Neural cell (in vitro differentiated cells): ENCODE results near the gene CDH16.

Source experiments
- CTCF ChIP-seq: fragments of 450-650 bp; IDR thresholded peaks from 2 replicates; pipeline ENCODE4 v1.5.1; 2014; ENCODE audit warnings: antibody characterized with exemption, mild to moderate bottlenecking, moderate library complexity; ENCODE audit not compliant: poor library complexity, severe bottlenecking
- EP300 ChIP-seq: fragments of 450-650 bp; conservative IDR thresholded peaks from 2 replicates; pipeline ENCODE4 v1.6.1; 2014; ENCODE audit warnings: antibody characterized with exemption, mild to moderate bottlenecking, moderate library complexity; ENCODE audit not compliant: poor library complexity, severe bottlenecking
- RAD21 ChIP-seq: fragments of 450-650 bp; conservative IDR thresholded peaks from 2 replicates; pipeline ENCODE4 v1.6.1; 2014; ENCODE audit warnings: antibody characterized with exemption, mild to moderate bottlenecking, moderate library complexity
- REST ChIP-seq: IDR thresholded peaks from 2 replicates; pipeline ENCODE4 v1.6.1; 2012; ENCODE audit warnings: borderline replicate concordance

- TF ChIP-seq RAD21 (no peak), REST (peak; percentile 26), EP300 (no peak), CTCF (no peak)
These were observed 38.2 kb downstream of the CDH16 start, which contains the start of gene PDP2 for GRCh38 chr16:66880288-66881013.
